Prostate gland (tissue), 2 donors: Measurements from ENCODE around the gene MTOR. TPM values are rescaled to one million over a fixed set of nuclear protein-coding genes. Genes with fewer than 3 reads are reported as not detected.
A peak's percentile ranks its signal among the peaks of the same experiment; 100 is the strongest.

Experiments used
- DNase-seq: peaks from one replicate; pipeline ENCODE4 v3.0.0-alpha.2; 2019; ENCODE audit warnings: low spot score
- H3K27ac ChIP-seq, 2 donors: fragments of 200-600 bp; sonication (generic); 2 replicates each; pipeline ENCODE4 v1.5.1; 2017 to 2019
- H3K27me3 ChIP-seq: fragments of 200-600 bp; sonication (generic); replicated peaks from 2 replicates; pipeline ENCODE4 v1.5.1; 2019; ENCODE audit not compliant: insufficient read depth
- H3K36me3 ChIP-seq, 2 donors: fragments of 200-600 bp; sonication (generic); 1 replicate in 1 of 2; 2 replicates in 1 of 2; pipeline versions ENCODE4 v1.5.1 to v1.8.1; 2017 to 2019
- H3K4me1 ChIP-seq: fragments of 200-600 bp; sonication (generic); replicated peaks from 2 replicates; pipeline ENCODE4 v1.5.1; 2019
- H3K4me3 ChIP-seq, 2 donors: fragments of 200-600 bp; sonication (generic); 2 replicates each; pipeline ENCODE4 v1.5.1; 2017 to 2019
- H3K9me3 ChIP-seq: fragments of 200-600 bp; sonication (generic); 2 replicates; pipeline ENCODE4 v1.5.1; 2017
- POLR2A ChIP-seq: fragments of 450-650 bp; IDR thresholded peaks from one replicate; pipeline ENCODE4 v1.6.1; 2016; ENCODE audit warnings: antibody characterized with exemption, mild to moderate bottlenecking
- POLR2AphosphoS5 ChIP-seq: sonication (generic); formaldehyde crosslinking; IDR thresholded peaks from one replicate; pipeline ENCODE4 v1.6.1; 2017; ENCODE audit warnings: antibody characterized with exemption
- WGBS: methylation state at CpG from one replicate; pipeline ENCODE4 v1.1.5; 2018; 5-methylcytosine and 5-hydroxymethylcytosine counted together
- intact Hi-C: fragments of 100-400 bp; cut with DNase I; formaldehyde crosslinking; loops from one replicate; pipeline ENCODE4 v1.14.2; 2022
- total RNA-seq, 2 donors: library from RNA; depleted of rRNA; stranded (reverse); fragments of >200 nt; gene quantifications; one replicate each; pipeline ENCODE4 v1.1.0, GENCODE V29; 2016
- TF ChIP-seq, protein P1 (sequence below), 4 experiments: fragments of 200-600 bp in 2 of 4; fragments of 450-650 bp in 2 of 4; sonication (generic) in 2 of 4; IDR thresholded peaks; 1 replicate in 3 of 4; 2 replicates in 1 of 4; pipeline ENCODE4 v1.5.1; 2016 to 2019; ENCODE audit warnings: antibody characterized with exemption in 4 of 4, mild to moderate bottlenecking in 2 of 4, moderate library complexity in 2 of 4

Gene MTOR
- total RNA-seq, 2 donors from 2014 or later, result 34.7 to 56.1 TPM

DNA sequence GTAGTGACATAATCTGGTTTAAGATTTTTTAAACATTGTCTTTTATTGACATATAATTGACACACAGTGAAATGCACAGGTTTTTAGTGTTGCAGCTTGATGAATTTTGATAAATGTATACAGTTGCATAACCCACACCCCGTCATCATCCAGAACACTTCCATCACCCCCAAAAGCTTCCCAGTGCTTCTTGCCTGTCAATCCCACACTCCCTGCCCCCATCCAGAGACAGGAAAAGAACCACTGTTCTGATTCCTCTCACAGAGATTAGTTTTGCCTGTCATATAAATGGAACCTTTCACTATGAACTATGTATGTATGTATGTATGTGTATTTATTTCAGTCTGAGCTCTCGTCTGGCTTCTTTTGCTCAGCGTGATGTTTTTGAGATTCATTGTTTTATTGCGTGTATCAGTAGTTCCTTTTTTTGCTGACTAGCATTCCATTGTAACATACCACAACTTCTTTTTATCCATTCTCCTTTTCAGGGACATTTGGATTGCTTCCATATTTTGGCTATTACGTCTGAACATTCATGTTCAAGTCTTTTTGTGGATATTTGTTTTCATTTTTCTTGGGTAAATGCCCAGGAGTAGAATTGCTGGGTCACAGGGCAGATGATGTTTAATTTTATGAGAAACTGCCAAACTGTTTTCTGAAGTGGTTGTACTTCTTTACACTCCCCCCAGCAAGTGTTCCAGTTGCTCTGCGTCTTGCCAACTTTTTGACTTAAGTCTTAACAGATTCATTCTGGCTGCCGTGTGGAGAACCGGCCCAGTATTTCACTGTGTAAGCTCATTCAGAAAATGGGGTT, 19.4 kb upstream of the MTOR start:
- H3K9me3 ChIP-seq, result no peaks in the 10 kb centered on the region
- no peaks in the 10 kb centered on the region for H3K27me3 ChIP-seq
- no peak for DNase-seq
- H3K27ac ChIP-seq, result peak overlapping the region in 1 of 2 donors; percentile 3
- no peaks in the 10 kb centered on the region for H3K4me1 ChIP-seq
- WGBS, result 36% methylated on average over 8 of the region's 8 CpGs
- peaks cover 0 to 4% of the 10 kb centered on the region in 2 donors for H3K36me3 ChIP-seq
- H3K4me3 ChIP-seq, result no peak overlapping the region
- intact Hi-C loops, result no loop called here
- TF ChIP-seq POLR2AphosphoS5 (peak; percentile 41), POLR2A (no peak)
- TF ChIP-seq, protein P1, sequence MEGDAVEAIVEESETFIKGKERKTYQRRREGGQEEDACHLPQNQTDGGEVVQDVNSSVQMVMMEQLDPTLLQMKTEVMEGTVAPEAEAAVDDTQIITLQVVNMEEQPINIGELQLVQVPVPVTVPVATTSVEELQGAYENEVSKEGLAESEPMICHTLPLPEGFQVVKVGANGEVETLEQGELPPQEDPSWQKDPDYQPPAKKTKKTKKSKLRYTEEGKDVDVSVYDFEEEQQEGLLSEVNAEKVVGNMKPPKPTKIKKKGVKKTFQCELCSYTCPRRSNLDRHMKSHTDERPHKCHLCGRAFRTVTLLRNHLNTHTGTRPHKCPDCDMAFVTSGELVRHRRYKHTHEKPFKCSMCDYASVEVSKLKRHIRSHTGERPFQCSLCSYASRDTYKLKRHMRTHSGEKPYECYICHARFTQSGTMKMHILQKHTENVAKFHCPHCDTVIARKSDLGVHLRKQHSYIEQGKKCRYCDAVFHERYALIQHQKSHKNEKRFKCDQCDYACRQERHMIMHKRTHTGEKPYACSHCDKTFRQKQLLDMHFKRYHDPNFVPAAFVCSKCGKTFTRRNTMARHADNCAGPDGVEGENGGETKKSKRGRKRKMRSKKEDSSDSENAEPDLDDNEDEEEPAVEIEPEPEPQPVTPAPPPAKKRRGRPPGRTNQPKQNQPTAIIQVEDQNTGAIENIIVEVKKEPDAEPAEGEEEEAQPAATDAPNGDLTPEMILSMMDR (IDR thresholded peaks at IDR 0.05), result no peak

DNA sequence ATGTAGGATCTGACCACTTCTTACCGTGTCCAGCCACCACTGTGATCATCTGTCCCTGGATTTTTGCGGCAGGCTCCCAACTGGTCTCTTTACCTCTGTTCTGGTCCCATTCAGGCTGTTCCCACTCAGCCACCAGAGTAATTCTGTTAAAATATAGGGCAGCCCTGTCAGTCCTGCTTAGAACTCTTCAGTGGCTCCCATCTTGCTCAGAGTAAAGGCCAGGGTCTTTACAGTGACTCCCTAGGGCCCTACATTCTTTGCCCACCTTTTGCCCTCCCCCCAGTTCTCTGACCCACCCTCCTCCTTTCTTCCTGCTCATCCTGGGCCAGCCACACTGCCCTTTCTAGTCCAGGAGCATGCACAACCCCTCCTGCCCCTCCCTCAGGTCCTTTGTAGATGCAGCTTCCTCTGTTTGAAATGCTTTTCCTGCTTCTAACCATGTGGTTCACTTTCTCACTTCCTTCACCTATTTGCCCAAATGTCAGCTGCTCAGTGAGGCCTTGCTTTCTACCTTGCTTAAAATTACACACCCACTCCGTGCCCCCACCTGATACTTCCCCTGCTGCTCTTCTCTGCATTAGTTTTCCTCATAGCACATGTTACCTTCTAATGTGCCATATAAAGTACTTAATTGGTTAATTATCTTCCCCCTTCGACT, 18.5 kb upstream of the MTOR start:
- no peak overlapping the region for H3K4me3 ChIP-seq
- H3K27ac ChIP-seq, result peak overlapping the region in 1 of 2 donors; percentile 3
- no peaks in the 10 kb centered on the region for H3K27me3 ChIP-seq
- H3K4me1 ChIP-seq, result peaks cover under 1% of the 10 kb centered on the region
- intact Hi-C loops, result no loop called here
- peaks cover 0 to 4% of the 10 kb centered on the region in 2 donors for H3K36me3 ChIP-seq
- H3K9me3 ChIP-seq, result no peaks in the 10 kb centered on the region
- no peak for DNase-seq
- TF ChIP-seq POLR2AphosphoS5 (no peak), POLR2A (no peak)
- TF ChIP-seq, protein P1 (IDR thresholded peaks at IDR 0.05), result no peak
- 84% methylated on average over 4 of the region's 4 CpGs for WGBS

- TF ChIP-seq POLR2AphosphoS5, result no peak
- TF ChIP-seq, protein P1 (IDR thresholded peaks at IDR 0.05), result no peak
- intact Hi-C loops, result no loop called here
Measured at GRCh38 chr1:11279630-11280029, 17.3 kb upstream of the MTOR start.

GRCh38 chr1:11279152-11279551, 16.8 kb upstream of the MTOR start:
- no peaks in the 10 kb centered on the region for H3K36me3 ChIP-seq
- no peak overlapping the region for H3K27ac ChIP-seq
- TF ChIP-seq, protein P1 (IDR thresholded peaks at IDR 0.05), result no peak
- intact Hi-C loops, result no loop called here
- H3K9me3 ChIP-seq, result no peaks in the 10 kb centered on the region
- no peak overlapping the region for H3K4me3 ChIP-seq
- H3K27me3 ChIP-seq, result no peaks in the 10 kb centered on the region
- H3K4me1 ChIP-seq, result peaks cover 14% of the 10 kb centered on the region
- no peak for DNase-seq
- WGBS, result 85% methylated on average over 5 of the region's 5 CpGs

More at GRCh38 chr1:11279630-11280029, 17.3 kb upstream of the MTOR start:
- no peaks in the 10 kb centered on the region for H3K36me3 ChIP-seq
- no peaks in the 10 kb centered on the region for H3K9me3 ChIP-seq
- WGBS, result 100% methylated on average over 1 of the region's 1 CpG
- H3K27ac ChIP-seq, result no peak overlapping the region
- no peak for DNase-seq
- no peaks in the 10 kb centered on the region for H3K27me3 ChIP-seq
- no peak overlapping the region for H3K4me3 ChIP-seq
- H3K4me1 ChIP-seq, result peaks cover 9% of the 10 kb centered on the region
